Suppressor macrophage (primary cell): Measurements from ENCODE around the gene ELL.

Source experiments
- DNase-seq, 4 experiments: peaks; one replicate each; pipeline ENCODE4 v3.0.0-alpha.2; 2020 to 2022

Gene ELL

GRCh38 chr19:18488838-18489626 lies 32.8 kb downstream of the ELL start:
- DNase-seq, result no peak

- peak; percentile 49 to 68 (median 65) for DNase-seq
These were observed 33.5 kb downstream of the ELL start for GRCh38 chr19:18488403-18488723.

GRCh38 chr19:18487576-18488402 lies 34.1 kb downstream of the ELL start:
- DNase-seq, result no peak

- DNase-seq, result no peak
These were observed 35.1 kb downstream of the ELL start for GRCh38 chr19:18486746-18487145.

GRCh38 chr19:18484992-18485391 lies 36.9 kb downstream of the ELL start:
- DNase-seq, result no peak

- DNase-seq, result peak; percentile 46 to 63 (median 51)
These were observed 38.6 kb downstream of the ELL start for GRCh38 chr19:18483119-18483890.

GRCh38 chr19:18481505-18482222 lies 40.2 kb downstream of the ELL start:
- DNase-seq, result no peak

GRCh38 chr19:18480006-18480691 lies 41.7 kb downstream of the ELL start:
- DNase-seq, result peak; percentile 82 to 86 (median 84)

- peak; percentile 96 to 99 (median 97) for DNase-seq
These were observed 43.1 kb downstream of the ELL start for GRCh38 chr19:18478545-18479311.

GRCh38 chr19:18477974-18478373 lies 43.9 kb downstream of the ELL start:
- DNase-seq, result no peak

- peak; percentile 46 to 65 (median 56) for DNase-seq
These were observed 44.7 kb downstream of the ELL start for GRCh38 chr19:18477042-18477779.

- no peak for DNase-seq
These were observed 45.3 kb downstream of the ELL start for GRCh38 chr19:18476507-18477041.

- DNase-seq, result no peak
These were observed 46.0 kb downstream of the ELL start for GRCh38 chr19:18475762-18476331.

GRCh38 chr19:18475004-18475453 lies 46.8 kb downstream of the ELL start:
- DNase-seq, result no peak

GRCh38 chr19:18474366-18474887 lies 47.4 kb downstream of the ELL start:
- DNase-seq, result no peak

- DNase-seq, result no peak
These were observed 48.2 kb downstream of the ELL start for GRCh38 chr19:18473706-18474087.

GRCh38 chr19:18473003-18473705 lies 48.7 kb downstream of the ELL start:
- no peak for DNase-seq

GRCh38 chr19:18470787-18471186 lies 51.1 kb downstream of the ELL start:
- DNase-seq, result no peak
